H1 (cell line): ENCODE results near the gene TMEM106C. TPM values are rescaled to one million over a fixed set of nuclear protein-coding genes. Genes with fewer than 3 reads are reported as not detected.

Source experiments
- FOSL1 ChIP-seq: IDR thresholded peaks from 2 replicates; pipeline ENCODE4 v1.6.1; 2011; ENCODE audit warnings: mild to moderate bottlenecking, low read depth, low read length, moderate library complexity; ENCODE audit not compliant: insufficient read depth
- GABPA ChIP-seq: IDR thresholded peaks from 2 replicates; pipeline ENCODE4 v1.6.1; 2011; ENCODE audit warnings: mild to moderate bottlenecking, low read length, moderate library complexity, borderline replicate concordance; ENCODE audit not compliant: insufficient read depth
- KDM4A ChIP-seq: IDR thresholded peaks from one replicate; pipeline ENCODE4 v1.7.1; 2012; ENCODE audit warnings: low read depth, mild to moderate bottlenecking, moderate library complexity, low read length, inconsistent platforms; ENCODE audit not compliant: severe bottlenecking
- SP2 ChIP-seq: IDR thresholded peaks from 2 replicates; pipeline ENCODE4 v1.6.1; 2012; ENCODE audit warnings: mild to moderate bottlenecking, low read length, inconsistent platforms
- polyA plus RNA-seq, 7 experiments: library from polyadenylated mRNA; depleted of rRNA in 3 of 7; stranded (reverse) in 5 of 7; unstranded in 2 of 7; fragments of >200 nt in 5 of 7; fragments of 200-250 nt in 2 of 7; gene quantifications; 1 replicate in 5 of 7; 2 replicates in 1 of 7; 4 replicates in 1 of 7; pipeline versions ENCODE4 v1.2.1 to v1.2.3, GENCODE V29; 2011 to 2013; ENCODE audit warnings: missing spikeins in 2 of 7, mixed read lengths in 2 of 7
- total RNA-seq: library from RNA; stranded (reverse); fragmentation: NEBNext Ultra II Directional; extraction: Animal tissue kit (Norgen Biotek cat#: 25700); gene quantifications from 2 replicates; pipeline ENCODE4 v1.2.1, GENCODE V29; 2021
- TF ChIP-seq, protein P1 (sequence below): IDR thresholded peaks from 2 replicates; pipeline ENCODE4 v1.6.1; 2012; ENCODE audit warnings: low read length, inconsistent platforms

TMEM106C gene
- total and polyA plus RNA-seq, 2 of the 8 experiments (the other 6 are each of a cell fraction or from before 2014, with no cell fraction given), result 36.6 to 45.3 TPM

DNA sequence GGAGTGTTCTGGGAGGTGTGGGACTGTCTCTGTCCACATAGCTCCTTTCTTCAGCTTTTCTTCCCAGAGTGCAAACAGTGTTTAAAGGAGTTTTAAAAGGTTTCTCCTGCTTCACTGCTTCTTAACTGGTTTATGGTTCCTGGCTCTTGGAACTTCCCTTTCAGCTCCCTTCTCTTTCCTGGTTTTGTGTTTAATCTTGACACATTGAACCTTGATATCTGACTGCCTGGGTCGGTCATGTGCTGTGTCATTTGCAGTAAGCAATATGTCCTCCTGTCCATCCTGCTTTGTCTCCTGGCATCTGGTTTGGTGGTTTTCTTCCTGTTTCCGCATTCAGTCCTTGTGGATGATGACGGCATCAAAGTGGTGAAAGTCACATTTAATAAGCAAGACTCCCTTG lies 2.2 kb downstream of the TMEM106C start (continued):
- TF ChIP-seq, protein P1, sequence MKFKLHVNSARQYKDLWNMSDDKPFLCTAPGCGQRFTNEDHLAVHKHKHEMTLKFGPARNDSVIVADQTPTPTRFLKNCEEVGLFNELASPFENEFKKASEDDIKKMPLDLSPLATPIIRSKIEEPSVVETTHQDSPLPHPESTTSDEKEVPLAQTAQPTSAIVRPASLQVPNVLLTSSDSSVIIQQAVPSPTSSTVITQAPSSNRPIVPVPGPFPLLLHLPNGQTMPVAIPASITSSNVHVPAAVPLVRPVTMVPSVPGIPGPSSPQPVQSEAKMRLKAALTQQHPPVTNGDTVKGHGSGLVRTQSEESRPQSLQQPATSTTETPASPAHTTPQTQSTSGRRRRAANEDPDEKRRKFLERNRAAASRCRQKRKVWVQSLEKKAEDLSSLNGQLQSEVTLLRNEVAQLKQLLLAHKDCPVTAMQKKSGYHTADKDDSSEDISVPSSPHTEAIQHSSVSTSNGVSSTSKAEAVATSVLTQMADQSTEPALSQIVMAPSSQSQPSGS, result no peak
- no peak for TF ChIP-seq GABPA
- no peak for TF ChIP-seq FOSL1
- no peak for TF ChIP-seq KDM4A
- TF ChIP-seq SP2, result no peak
